ENCODE data around the gene KCNMA1. TPM values are rescaled to one million over a fixed set of nuclear protein-coding genes. Genes with fewer than 3 reads are reported as not detected.

Gene KCNMA1
- total RNA-seq, 1 donor from 2014 or later, result 30.1 TPM

GRCh38 chr10:77406764-77407430 lies 230.7 kb downstream of the KCNMA1 start:
- no peak for DNase-seq (ENCODE audit: extremely low spot score, unreplicated experiment)
- Mint-ChIP-seq H3K4me1 (ENCODE audit: unreplicated experiment) (peaks cover 28% of the 10 kb centered on the region), H3K27me3 (peaks cover 15% of the 10 kb centered on the region), H3K27ac (no peak overlapping the region), H3K4me3 (no peak overlapping the region), H3K36me3 (peaks cover 4% of the 10 kb centered on the region), H3K9me3 (no peaks in the 10 kb centered on the region)
- TF ChIP-seq CTCF (conservative IDR thresholded peaks at IDR 0.05), result no peak

- peaks cover 9% of the 10 kb centered on the region for H3K36me3 Mint-ChIP-seq
These were observed 231.8 kb downstream of the KCNMA1 start for GRCh38 chr10:77405771-77406241.

GRCh38 chr10:77404810-77405209 lies 232.8 kb downstream of the KCNMA1 start:
- H3K4me3 Mint-ChIP-seq, result no peak overlapping the region
- TF ChIP-seq CTCF (conservative IDR thresholded peaks at IDR 0.05), result no peak
- no peaks in the 10 kb centered on the region for H3K9me3 Mint-ChIP-seq
- no peak for DNase-seq (ENCODE audit: extremely low spot score, unreplicated experiment)
- no peak overlapping the region for H3K27ac Mint-ChIP-seq
- H3K36me3 Mint-ChIP-seq, result peaks cover 9% of the 10 kb centered on the region
- H3K4me1 Mint-ChIP-seq (ENCODE audit: unreplicated experiment), result peaks cover 22% of the 10 kb centered on the region
- peaks cover 8% of the 10 kb centered on the region for H3K27me3 Mint-ChIP-seq

More at GRCh38 chr10:77405771-77406241, 231.8 kb downstream of the KCNMA1 start:
- Mint-ChIP-seq H3K4me3 (no peak overlapping the region), H3K27ac (no peak overlapping the region), H3K27me3 (peaks cover 12% of the 10 kb centered on the region), H3K4me1 (ENCODE audit: unreplicated experiment) (peaks cover 28% of the 10 kb centered on the region), H3K9me3 (no peaks in the 10 kb centered on the region)
- no peak for TF ChIP-seq CTCF (conservative IDR thresholded peaks at IDR 0.05)
- DNase-seq (ENCODE audit: extremely low spot score, unreplicated experiment), result no peak

GRCh38 chr10:77403761-77404160 lies 233.8 kb downstream of the KCNMA1 start:
- no peak for TF ChIP-seq CTCF (conservative IDR thresholded peaks at IDR 0.05)
- DNase-seq (ENCODE audit: extremely low spot score, unreplicated experiment), result no peak
- Mint-ChIP-seq H3K27ac (no peak overlapping the region), H3K27me3 (peaks cover 3% of the 10 kb centered on the region), H3K4me3 (no peak overlapping the region), H3K36me3 (peaks cover 9% of the 10 kb centered on the region), H3K9me3 (no peaks in the 10 kb centered on the region), H3K4me1 (ENCODE audit: unreplicated experiment) (peaks cover 16% of the 10 kb centered on the region)

- H3K27me3 Mint-ChIP-seq, result peaks cover 4% of the 10 kb centered on the region
- no peak for DNase-seq (ENCODE audit: extremely low spot score, unreplicated experiment)
- H3K4me3 Mint-ChIP-seq, result no peak overlapping the region
- H3K27ac Mint-ChIP-seq, result no peak overlapping the region
- H3K9me3 Mint-ChIP-seq, result no peaks in the 10 kb centered on the region
- H3K36me3 Mint-ChIP-seq, result peaks cover 9% of the 10 kb centered on the region
- H3K4me1 Mint-ChIP-seq (ENCODE audit: unreplicated experiment), result peaks cover 16% of the 10 kb centered on the region
- TF ChIP-seq CTCF (conservative IDR thresholded peaks at IDR 0.05), result no peak
These were observed 235.9 kb downstream of the KCNMA1 start for GRCh38 chr10:77401683-77402082.
